AG09309 (cell line): ENCODE results near the gene SRL.

ENCODE experiments used
- DNase-seq: peaks from one replicate; pipeline ENCODE4 v3.0.0-alpha.2; 2010; ENCODE audit warnings: low read depth
- H3K4me3 ChIP-seq: 2 replicates; pipeline ENCODE4 v1.5.1; 2011; ENCODE audit warnings: mild to moderate bottlenecking, low read depth, low read length, moderate library complexity; ENCODE audit not compliant: control insufficient read depth
- CTCF ChIP-seq: IDR thresholded peaks from 2 replicates; pipeline ENCODE4 v1.5.1; 2011; ENCODE audit warnings: mild to moderate bottlenecking, low read depth, low read length, inconsistent platforms; ENCODE audit not compliant: insufficient read depth, control insufficient read depth; ENCODE audit errors: missing control alignments

SRL gene

GRCh38 chr16:4183237-4184037, 58.4 kb downstream of the SRL start:
- no peak for TF ChIP-seq CTCF
- peak; percentile 69 for DNase-seq
- H3K4me3 ChIP-seq: peak overlapping the region; percentile 90

GRCh38 chr16:4182581-4183236, 59.2 kb downstream of the SRL start:
- DNase-seq: no peak

GRCh38 chr16:4180511-4180910, 61.4 kb downstream of the SRL start:
- DNase-seq: no peak
- H3K4me3 ChIP-seq: no peak overlapping the region
- no peak for TF ChIP-seq CTCF

More at GRCh38 chr16:4182581-4183236, 59.2 kb downstream of the SRL start:
- H3K4me3 ChIP-seq: peak overlapping the region; percentile 47
- no peak for TF ChIP-seq CTCF

GRCh38 chr16:4179763-4180260, 62.1 kb downstream of the SRL start:
- no peak overlapping the region for H3K4me3 ChIP-seq
- TF ChIP-seq CTCF: no peak
- no peak for DNase-seq

GRCh38 chr16:4179020-4179419, 62.9 kb downstream of the SRL start:
- no peak for TF ChIP-seq CTCF
- no peak for DNase-seq
- H3K4me3 ChIP-seq: no peak overlapping the region

- no peak for DNase-seq
- H3K4me3 ChIP-seq: no peak overlapping the region
- TF ChIP-seq CTCF: no peak
Observed at GRCh38 chr16:4178468-4179010, 63.3 kb downstream of the SRL start.
